ENCODE data around the gene WWOX. TPM values are rescaled to one million over a fixed set of nuclear protein-coding genes. Genes with fewer than 3 reads are reported as not detected.

The WWOX gene
- total and polyA plus RNA-seq, 2 of the 8 experiments (the other 6 are each of a cell fraction or from before 2014, with no cell fraction given) = 5.4 to 16.7 TPM

- Histone ChIP-seq H3K4ac (replicated peaks; ENCODE audit: insufficient read length, low read depth, low read length) (no peak overlapping the region), H3K23me2 (ENCODE audit: low read depth, low read length) (no peaks in the 10 kb centered on the region), H3K27me3 (replicated peaks in 1 of 4; ENCODE audit: control insufficient read depth in 3 of 4, extremely low read depth in 1 of 4, insufficient read depth in 3 of 4, low read length in 3 of 4) (no peaks in the 10 kb centered on the region), H3K18ac (ENCODE audit: extremely low read depth, low read length) (peak overlapping the region; percentile 62), H3K23ac (ENCODE audit: insufficient read length) (no peak overlapping the region), H3K14ac (ENCODE audit: insufficient read length) (no peak overlapping the region), H2BK12ac (ENCODE audit: low read depth, low read length) (0 out of 2 replicates have a peak overlapping the region, but pooled peaks have one; percentile 85), H3K4me3 (ENCODE audit: extremely low read depth in 1 of 4, insufficient read depth in 2 of 4, low read depth in 3 of 4, low read length in 4 of 4) (no peak overlapping the region), H3K4me1 (replicated peaks in 1 of 4; ENCODE audit: control insufficient read depth in 3 of 4, insufficient read depth in 4 of 4, low read length in 3 of 4) (peaks cover 1 to 9% (median 6%) of the 10 kb centered on the region in 4 experiments; a peak in 6 of 7 replicates), H2BK15ac (ENCODE audit: low read length) (no peak overlapping the region), H4K8ac (ENCODE audit: extremely low read depth, insufficient read depth, low read length) (no peak overlapping the region), H4K91ac (replicated peaks; ENCODE audit: insufficient read length, low read length) (no peak overlapping the region), H4K5ac (ENCODE audit: insufficient read length, low read depth, low read length) (no peak overlapping the region), H2BK20ac (ENCODE audit: low read length) (no peak overlapping the region), H2AFZ (ENCODE audit: low read length) (no peak overlapping the region), H3K79me2 (ENCODE audit: control insufficient read depth in 1 of 2, insufficient read depth in 2 of 2, low read length in 2 of 2) (no peaks in the 10 kb centered on the region), H2BK120ac (replicated peaks; ENCODE audit: low read depth, low read length) (no peak overlapping the region), H2BK5ac (ENCODE audit: low read depth, low read length) (peak overlapping the region; percentile 26; the same call in 1 of the 2 replicates), H4K20me1 (replicated peaks in 1 of 2; ENCODE audit: control insufficient read depth in 1 of 2, insufficient read depth in 2 of 2, low read length in 2 of 2) (no peaks in the 10 kb centered on the region), H3K56ac (replicated peaks; ENCODE audit: insufficient read length, low read depth, low read length) (no peak overlapping the region), H3K4me2 (ENCODE audit: insufficient read depth in 1 of 2, low read depth in 2 of 2, low read length in 2 of 2) (no peak overlapping the region; a peak in 1 of 4 replicates), H3K9ac (replicated peaks in 1 of 4; ENCODE audit: extremely low read depth in 1 of 4, low read depth in 3 of 4, low read length in 3 of 4) (no peak overlapping the region), H2AK5ac (ENCODE audit: low read depth, low read length) (no peak overlapping the region), H3K27ac (ENCODE audit: low read depth, low read length) (no peak overlapping the region), H3K36me3 (ENCODE audit: control insufficient read depth in 2 of 4, insufficient read depth in 4 of 4, low read length in 3 of 4) (no peaks in the 10 kb centered on the region), H3K9me3 (ENCODE audit: insufficient read depth in 2 of 2, low read depth in 1 of 2, low read length in 1 of 2) (no peaks in the 10 kb centered on the region), H3K79me1 (ENCODE audit: low read depth, low read length) (no peaks in the 10 kb centered on the region)
- CTCF ChIA-PET (ENCODE audit: partially characterized antibody) = interaction anchor here (0.7 to 0.9 kb wide), 2 partner anchors 12 to 509 kb away, joined by 3 to 4 read pairs; no protein-coding TSS in a partner anchor
- no peak for DNase-seq (ENCODE audit: low read depth in 1 of 2, low spot score in 2 of 2)
- FAIRE-seq = no peak
- TF ChIP-seq, protein P1, sequence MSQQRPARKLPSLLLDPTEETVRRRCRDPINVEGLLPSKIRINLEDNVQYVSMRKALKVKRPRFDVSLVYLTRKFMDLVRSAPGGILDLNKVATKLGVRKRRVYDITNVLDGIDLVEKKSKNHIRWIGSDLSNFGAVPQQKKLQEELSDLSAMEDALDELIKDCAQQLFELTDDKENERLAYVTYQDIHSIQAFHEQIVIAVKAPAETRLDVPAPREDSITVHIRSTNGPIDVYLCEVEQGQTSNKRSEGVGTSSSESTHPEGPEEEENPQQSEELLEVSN (IDR thresholded peaks at IDR 0.05) = no peak
- no peak for TF ChIP-seq ZNF274 (IDR thresholded peaks at IDR 0.05; ENCODE audit: borderline replicate concordance, extremely low read depth, low read length)
- no peak for TF ChIP-seq GTF2F1 (IDR thresholded peaks at IDR 0.05; ENCODE audit: borderline replicate concordance, low read depth, low read length)
- no peak for TF ChIP-seq NRF1 (IDR thresholded peaks at IDR 0.05; ENCODE audit: low read depth, low read length)
- no peak for TF ChIP-seq KDM1A (IDR thresholded peaks at IDR 0.05; ENCODE audit: borderline replicate concordance, low read length)
- TF ChIP-seq TAF1 (IDR thresholded peaks at IDR 0.05; ENCODE audit: low read depth, low read length) = no peak
- no peak for TF ChIP-seq SAP30 (IDR thresholded peaks at IDR 0.05; ENCODE audit: insufficient read depth, insufficient replicate concordance, low read length)
- TF ChIP-seq SP4 (IDR thresholded peaks at IDR 0.05; ENCODE audit: low read length) = no peak
- TF ChIP-seq JUN (IDR thresholded peaks at IDR 0.05; ENCODE audit: low read depth, low read length) = no peak
- 61% methylated on average over 10 of the region's 10 CpGs; no CpG with 5 or more reads in 1 of the 2 experiments for WGBS, 2 experiments (ENCODE audit: extremely low coverage in 1 of 2, insufficient coverage in 1 of 2, insufficient read length in 1 of 2, insufficient replicate concordance in 2 of 2, low coverage in 1 of 2, low lambda C conversion rate in 2 of 2, missing lambda C conversion rate in 1 of 2)
- POLR2A ChIA-PET (ENCODE audit: partially characterized antibody) = no interaction called here
These were observed 1112.8 kb downstream of the WWOX start for GRCh38 chr16:79212114-79212791.

All from H1 (cell line).